ENCODE measurements around the gene CDH4.

DNA sequence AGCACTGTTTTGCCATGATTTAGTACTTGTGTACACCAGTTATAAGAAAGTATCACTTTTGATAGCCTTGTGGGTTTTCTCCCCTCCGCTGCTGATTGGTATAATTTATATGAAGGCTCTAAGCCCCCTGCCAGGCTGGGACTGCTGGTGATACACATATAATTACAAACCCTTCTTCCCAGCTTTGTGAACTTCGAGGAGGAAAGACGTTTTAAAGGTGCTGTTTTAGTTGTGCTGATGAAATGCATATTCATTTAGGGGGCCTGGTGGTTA is 567.4 kb downstream of the CDH4 start:
- TF ChIP-seq, protein P1, sequence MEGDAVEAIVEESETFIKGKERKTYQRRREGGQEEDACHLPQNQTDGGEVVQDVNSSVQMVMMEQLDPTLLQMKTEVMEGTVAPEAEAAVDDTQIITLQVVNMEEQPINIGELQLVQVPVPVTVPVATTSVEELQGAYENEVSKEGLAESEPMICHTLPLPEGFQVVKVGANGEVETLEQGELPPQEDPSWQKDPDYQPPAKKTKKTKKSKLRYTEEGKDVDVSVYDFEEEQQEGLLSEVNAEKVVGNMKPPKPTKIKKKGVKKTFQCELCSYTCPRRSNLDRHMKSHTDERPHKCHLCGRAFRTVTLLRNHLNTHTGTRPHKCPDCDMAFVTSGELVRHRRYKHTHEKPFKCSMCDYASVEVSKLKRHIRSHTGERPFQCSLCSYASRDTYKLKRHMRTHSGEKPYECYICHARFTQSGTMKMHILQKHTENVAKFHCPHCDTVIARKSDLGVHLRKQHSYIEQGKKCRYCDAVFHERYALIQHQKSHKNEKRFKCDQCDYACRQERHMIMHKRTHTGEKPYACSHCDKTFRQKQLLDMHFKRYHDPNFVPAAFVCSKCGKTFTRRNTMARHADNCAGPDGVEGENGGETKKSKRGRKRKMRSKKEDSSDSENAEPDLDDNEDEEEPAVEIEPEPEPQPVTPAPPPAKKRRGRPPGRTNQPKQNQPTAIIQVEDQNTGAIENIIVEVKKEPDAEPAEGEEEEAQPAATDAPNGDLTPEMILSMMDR (IDR thresholded peaks at IDR 0.05) = no peak
- TF ChIP-seq POLR2A (IDR thresholded peaks at IDR 0.05) = no peak
- no peak for TF ChIP-seq EP300 (IDR thresholded peaks at IDR 0.05)

Measured in sigmoid colon (tissue), 4 donors.